ENCODE results near the gene OR4X1.
"Not testable (repeated sequence)": the region's sequence is repeated elsewhere in the genome, so short reads cannot be mapped to it uniquely, and the experiment has no call there.

The OR4X1 gene

GRCh38 chr11:48263423-48263911 is at the start of gene OR4X1:
Gene OR4X1 (plus strand): TSS chr11:48263861. CDS start chr11:48263861, 0 bp downstream.
- no peak for DNase-seq

DNA sequence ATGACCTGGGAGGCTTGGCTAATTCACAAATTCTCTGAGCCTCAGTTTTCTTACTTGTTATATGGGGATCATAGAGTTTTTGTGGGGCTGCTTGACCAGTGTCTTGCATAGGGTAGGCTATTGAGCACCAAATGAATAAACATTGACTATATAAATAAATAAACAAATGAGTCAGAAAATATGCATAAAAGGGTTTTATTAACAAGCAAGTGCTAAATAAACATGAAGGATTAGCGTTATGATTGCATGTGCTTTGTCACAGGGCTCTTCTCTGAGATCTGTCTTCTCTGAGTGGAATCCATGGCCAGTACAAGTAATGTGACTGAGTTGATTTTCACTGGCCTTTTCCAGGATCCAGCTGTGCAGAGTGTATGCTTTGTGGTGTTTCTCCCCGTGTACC is 47.2 kb upstream of the OR4X1 start, which contains the start of gene OR4B1:
Gene OR4B1, plus strand, starts transcription at position 301 of the 400 bp plus-strand sequence. Its CDS starts 0 bp downstream, at position 301.
- DNase-seq = no peak

- DNase-seq = no peak
These were observed 34.9 kb upstream of the OR4X1 start for GRCh38 chr11:48228761-48229160.

DNA sequence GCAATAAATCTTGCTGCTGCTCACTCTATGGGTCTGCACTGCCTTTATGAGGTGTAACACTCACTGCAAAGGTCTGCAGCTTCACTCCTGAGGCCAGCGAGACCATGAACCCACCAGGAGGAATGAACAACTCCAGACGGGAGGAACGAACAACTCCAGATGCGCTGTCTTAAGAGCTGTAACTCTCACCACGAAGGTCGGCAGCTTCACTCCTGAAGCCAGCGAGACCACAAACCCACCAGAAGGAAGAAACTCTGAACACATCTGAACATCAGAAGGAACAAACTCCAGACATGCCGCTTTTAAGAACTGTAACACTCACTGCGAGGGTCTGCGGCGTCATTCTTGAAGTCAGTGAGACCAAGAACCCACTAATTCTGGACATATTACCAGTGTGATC is 33.6 kb upstream of the OR4X1 start:
- DNase-seq = not testable (repeated sequence)

GRCh38 chr11:48237727-48238126 is 25.9 kb upstream of the OR4X1 start:
- no peak for DNase-seq

- no peak for DNase-seq
These were observed 21.2 kb upstream of the OR4X1 start for GRCh38 chr11:48242501-48242900.

- DNase-seq = no peak
These were observed 18.9 kb upstream of the OR4X1 start, which contains the start of gene OR4X2 for GRCh38 chr11:48244804-48245203. Gene OR4X2 (plus strand): TSS chr11:48245104. CDS start chr11:48245104, 0 bp downstream.

DNA sequence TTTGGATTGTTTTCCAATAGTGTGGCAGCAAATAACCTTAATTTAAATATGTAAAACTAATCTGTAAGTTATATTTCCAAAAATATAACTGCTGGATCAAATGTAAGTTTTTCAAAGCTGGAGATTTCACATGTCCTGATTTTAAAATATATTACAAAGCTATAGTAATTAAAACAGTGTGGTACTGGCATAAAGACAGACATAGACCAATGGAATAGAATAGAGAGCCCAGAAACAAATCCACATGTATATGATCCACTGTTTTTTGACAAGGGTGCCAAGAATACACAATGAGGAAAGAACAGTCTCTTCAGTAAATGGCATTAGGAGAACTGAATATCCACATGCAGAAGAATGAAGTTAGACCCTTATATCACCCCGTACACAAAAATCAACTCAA is 14.8 kb upstream of the OR4X1 start:
- no peak for DNase-seq

DNA sequence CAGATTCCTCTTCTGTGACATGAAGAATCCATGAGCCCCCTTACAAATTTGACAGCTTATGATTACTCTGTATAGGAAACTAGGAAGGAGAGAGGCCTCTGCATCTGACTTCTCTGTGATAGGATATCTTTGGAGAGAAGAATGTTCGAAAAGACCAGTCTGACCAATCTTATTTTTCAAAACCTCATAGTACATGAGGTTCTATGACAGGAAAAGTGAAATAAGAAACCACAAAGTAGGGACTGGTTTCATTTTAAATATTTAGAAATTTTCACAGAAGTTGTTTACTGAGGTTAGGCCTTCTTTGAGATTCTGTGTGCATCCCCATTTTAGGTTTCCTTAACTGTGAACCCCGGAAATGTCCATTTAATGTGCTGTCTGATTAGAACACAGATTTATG is 2.1 kb upstream of the OR4X1 start:
- DNase-seq = no peak

DNA sequence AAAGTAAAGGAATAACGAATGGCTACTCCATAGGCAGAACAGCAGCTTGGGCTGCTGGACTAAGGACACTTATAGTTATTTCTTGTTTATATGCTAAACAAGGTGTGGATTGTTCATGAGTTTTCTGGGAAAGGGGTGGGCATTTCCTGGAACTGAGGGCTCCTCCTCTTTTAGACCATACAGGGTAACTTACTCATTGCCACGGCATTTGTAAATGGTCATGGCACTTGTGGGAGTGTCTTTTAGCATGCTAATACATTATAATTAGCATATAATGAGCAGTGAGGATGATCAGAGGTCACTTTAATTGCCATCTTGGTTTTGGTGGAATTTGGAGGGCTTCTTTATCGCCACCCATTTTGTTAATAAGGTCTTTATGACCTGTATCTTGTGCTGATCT is 7.0 kb downstream of the OR4X1 start:
- DNase-seq = no peak

DNA sequence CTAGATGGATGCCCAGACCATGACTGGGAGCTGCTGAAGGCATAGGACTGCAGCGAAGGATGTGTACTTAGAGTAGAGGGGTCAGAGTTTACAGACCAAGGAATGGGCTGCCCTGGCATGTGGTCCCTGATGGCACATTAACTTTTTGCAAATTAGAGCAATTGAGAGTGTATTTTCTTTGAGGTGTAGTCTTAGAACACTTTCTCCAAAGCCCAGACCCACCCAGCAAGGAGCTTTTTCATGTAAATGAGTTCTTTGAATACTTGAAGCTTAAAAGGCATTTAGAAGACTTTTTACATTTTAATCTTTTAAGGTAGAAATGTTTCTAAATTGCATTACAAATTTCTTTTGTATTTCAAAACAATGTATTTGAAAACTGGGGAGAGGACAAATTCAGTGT is 8.9 kb downstream of the OR4X1 start:
- no peak for DNase-seq

GRCh38 chr11:48305923-48306322 is 42.3 kb downstream of the OR4X1 start, which contains the start of gene OR4S1:
Gene OR4S1 (plus strand): TSS chr11:48306223. CDS start chr11:48306223, 0 bp downstream.
- no peak for DNase-seq

GRCh38 chr11:48307760-48308386 is 44.2 kb downstream of the OR4X1 start:
- peak; percentile 29 for DNase-seq

DNA sequence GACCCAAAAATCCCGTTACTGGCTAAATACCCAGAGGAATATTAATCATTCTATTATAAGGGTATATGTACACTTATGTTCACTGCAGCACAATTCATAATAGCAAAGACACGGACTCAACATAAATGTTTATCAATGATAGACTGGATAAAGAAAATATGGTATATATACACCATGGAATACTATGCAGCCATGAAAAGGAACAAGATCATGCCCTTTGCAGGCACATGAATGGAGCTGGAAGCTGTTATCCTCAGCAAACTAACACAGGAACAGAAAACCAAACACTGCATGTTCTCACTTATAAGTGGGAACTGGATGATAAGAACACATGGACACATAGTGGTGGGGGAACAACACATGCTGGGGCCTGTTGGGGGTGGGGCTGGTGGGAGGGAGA is 49.9 kb downstream of the OR4X1 start:
- DNase-seq = not testable (repeated sequence)
